Measurements from ENCODE around the gene ZNF277.
"Not testable (repeated sequence)": the region's sequence is repeated elsewhere in the genome, so short reads cannot be mapped to it uniquely, and the experiment has no call there.

Gene ZNF277

DNA sequence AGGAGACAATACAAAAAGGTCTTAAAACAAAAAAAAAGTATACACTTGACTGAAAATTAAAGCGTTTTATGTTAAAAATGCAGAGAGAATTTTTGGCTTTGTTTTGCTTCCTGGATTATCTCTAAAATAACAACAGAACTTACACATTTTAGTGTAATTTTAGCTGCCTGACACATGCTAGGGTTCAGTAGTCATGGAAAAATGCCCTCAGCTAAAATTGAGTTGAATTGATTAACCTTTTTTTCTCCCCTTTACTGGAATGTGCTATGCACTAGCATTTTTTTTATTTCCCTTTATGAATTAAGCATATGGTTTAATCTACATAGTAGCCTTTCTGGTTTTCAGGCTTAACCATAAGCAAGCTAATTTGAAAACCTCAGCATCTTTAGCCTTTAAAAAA is 89.9 kb downstream of the ZNF277 start:
- no peak for DNase-seq

DNA sequence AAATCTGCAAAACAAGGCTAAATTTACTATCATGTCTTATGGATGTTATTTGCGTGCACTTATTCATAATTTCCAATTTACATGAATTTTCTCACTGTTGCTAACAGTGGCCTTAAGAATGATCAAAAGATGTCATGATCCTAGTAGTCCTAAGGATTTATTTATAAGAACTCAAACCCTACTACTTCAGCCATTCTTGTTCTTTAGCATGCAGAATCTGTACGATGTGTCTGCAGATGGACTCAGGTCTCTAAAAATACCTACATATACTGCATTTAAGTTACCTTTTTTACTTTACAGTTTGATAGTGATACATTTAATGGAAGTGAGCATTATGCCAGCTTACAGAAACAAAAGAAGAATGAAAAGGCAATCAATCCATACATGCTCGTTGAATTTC is 91.2 kb downstream of the ZNF277 start:
- no peak for DNase-seq

DNA sequence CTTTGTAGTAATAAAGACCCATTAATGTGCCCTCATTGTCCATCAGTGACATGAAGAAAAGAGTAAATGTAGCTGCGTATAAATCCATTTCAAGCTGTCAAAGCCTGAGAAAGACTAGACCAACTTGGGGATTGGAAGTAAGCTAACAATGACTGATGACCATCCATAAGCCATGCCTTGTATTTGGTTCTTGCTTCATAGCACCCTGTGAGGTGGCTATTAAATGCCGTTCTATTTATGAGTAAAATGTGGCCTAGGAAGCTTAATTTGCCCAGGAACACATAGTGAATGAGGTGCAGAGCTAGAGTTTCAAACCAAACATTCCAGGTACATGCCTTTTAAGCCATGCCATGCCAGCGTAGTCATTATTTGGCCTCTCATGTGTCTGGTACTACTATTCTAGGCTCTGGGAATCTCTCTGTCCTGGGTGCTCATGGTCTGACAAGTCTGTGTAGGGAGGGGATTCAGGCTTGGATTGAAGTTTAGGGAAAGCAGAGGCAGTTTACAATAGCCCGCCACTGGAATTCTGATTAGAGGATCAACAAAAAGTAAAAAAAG is 92.1 kb downstream of the ZNF277 start:
- no peak for DNase-seq

DNA sequence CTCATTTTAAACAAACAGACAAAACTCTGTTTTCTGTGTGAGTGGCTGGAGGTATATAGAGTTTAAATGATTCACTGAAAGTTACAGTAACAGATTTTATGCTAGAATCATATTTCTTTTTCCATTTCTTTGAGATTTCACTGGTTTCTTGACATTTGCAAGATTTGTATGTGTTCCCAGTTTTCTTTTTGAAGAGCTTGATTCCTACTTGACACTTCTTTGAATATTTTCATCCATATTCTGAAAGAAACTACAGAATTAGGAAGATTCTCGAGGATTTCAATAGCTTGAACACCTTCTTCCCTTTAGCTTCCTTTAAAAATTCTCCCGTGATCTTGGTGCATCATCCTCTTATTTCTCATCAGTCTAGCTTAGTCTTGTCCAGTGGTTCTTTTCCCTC is 93.6 kb downstream of the ZNF277 start:
- DNase-seq, result no peak

DNA sequence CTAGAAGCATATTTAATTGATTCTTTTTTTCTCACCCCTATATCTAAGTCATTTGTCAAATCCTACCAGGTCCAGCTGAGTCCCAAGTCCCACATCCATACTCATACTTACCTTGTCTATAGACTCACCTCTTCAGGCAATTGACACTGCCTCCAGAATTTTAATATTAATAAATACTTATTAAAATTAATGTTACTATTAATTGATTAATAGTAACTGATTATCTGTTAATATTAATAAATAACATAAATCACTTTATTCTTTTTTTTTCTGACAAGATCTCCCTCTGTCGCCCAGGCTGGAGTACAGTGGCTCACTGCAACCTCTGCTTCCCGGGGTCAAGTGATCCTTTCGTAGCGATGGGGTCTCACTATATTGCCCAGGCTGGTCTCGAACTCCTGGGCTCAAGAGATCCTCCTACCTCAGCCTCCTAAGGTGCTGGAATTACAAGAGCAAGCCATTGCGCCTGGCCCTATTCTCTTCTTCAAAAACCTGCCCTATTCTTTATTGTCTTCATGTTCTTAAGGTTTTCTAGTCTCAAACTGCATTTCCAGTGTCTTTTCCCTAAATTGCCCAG is 94.4 kb downstream of the ZNF277 start:
- DNase-seq, result no peak

DNA sequence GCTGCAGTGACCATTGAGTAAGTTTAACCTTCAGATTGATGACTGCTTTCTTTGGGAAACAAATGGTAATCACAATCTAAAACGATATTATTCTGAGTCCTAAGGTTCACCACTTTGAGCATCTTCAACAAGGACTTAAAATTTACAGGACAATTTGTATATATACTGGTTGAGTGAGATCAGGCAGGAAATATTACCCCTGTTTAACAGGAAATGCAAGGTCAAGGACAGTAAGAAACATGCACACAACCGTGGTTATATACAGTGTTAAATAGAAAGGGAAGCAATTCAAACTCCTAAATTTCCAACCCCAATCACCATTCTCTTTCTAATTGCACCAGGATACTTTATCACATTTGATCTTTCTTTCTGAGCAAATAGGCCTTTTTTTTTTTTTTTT is 96.1 kb downstream of the ZNF277 start:
- no peak for DNase-seq

DNA sequence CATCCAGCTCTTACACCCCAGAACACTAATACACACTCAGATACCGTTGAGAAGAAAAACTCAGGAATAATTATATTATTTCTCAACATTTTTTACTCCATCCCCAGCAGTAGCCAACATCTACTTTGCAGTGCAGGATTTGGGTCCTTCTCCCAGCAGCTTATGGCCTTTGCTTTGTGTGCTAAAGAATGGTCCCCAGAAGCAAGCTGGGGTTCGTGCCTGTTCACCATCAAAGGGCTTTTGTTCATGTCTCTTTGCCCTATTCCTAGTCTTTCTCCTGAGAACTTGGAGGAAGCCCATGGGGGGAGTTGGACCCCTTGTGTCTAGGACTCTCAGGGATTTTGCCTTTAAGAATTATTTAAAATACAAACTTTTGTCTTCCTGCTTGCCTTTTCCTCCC is 100.4 kb downstream of the ZNF277 start:
- no peak for DNase-seq

DNA sequence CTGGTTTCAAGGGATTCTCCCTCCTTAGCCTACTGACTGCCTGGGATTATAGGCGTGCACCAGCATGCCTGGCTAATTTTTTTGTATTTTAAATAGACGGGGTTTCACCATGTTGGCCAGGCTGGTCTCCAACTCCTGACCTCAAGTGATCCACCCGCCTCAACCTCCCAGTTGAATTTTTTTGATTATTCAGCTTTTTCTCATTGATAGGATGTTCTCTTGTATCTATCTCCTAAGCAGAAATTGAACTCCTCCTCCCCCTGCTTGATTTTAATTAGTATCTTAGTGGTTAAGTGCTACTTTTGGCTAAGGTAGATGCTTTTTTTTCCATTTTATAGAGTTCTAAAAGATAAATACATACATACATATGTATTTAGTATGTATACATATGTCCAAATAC is 101.0 kb downstream of the ZNF277 start:
- DNase-seq, result no peak

DNA sequence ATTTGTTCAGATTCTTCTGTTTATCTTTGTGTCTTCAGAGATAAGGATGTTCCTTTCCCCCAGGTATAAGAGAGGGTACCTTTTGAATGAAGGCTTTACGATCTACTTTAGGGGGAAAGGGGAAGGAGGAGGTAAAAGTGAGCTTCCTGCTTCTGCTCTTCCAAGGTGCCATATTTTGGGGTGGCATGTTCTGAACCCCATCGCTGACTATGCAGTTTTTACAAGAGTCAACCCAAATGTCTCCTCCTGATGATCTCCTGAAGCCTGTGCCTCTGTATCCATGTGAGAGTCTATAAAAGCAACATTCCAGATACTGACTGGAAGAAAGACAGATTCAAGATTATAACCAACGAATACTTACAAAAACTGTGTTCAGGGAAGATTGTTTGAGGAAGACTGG is 102.5 kb downstream of the ZNF277 start:
- DNase-seq, result no peak

DNA sequence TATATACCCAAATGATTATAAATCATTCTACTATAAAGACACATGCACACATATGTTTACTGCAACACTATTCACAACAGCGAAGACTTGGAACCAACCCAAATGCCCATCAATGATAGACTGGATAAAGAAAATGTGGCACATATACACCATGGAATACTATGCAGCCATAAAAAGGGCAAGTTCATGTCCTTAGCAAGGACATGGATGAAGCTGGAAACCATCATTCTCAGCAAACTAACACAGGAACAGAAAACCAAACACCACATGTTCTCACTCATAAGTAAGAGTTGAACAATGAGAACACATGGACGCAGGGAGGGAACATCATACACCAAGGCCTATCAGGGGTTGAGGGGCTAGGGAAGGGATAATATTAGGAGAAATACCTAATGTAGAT is 110.3 kb downstream of the ZNF277 start:
- DNase-seq, result not testable (repeated sequence)

DNA sequence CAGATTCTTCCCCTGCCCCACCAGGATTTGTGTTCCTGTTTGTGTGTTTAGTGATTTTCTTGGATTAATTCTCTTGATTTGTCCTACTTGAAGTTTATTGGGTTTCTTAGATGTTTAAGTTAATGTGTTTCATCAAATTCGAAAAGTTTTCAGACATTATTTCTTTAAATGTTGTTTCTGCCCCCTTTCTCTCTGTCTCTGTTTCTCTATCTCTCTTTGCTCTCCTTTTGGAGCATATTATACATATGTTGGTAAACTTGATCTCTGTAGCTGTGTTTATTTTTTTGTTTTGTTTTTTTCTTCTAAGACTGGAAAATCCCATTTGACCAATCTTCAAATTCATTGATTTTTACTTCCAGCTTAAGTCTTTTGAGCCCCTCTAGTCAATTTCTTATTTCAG is 115.6 kb downstream of the ZNF277 start:
- no peak for DNase-seq

DNA sequence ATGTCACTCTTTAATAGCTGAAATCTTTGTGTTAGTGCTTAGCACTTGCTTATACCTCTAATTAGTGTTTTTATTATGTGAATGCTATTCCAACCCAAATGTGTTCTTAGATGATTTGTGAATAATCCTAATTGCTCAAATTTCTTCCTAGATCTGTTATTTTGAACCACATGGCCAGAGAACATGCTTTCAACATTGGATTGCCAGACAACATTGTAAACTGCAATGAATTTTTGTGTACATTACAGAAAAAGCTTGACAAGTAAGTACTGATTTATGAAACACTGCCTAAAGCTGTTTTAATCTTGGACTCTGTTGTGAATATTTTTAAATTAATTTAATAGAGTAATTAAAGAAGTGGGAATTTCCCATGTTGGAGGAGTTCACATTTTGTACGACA is 121.1 kb downstream of the ZNF277 start:
- DNase-seq, result no peak

DNA sequence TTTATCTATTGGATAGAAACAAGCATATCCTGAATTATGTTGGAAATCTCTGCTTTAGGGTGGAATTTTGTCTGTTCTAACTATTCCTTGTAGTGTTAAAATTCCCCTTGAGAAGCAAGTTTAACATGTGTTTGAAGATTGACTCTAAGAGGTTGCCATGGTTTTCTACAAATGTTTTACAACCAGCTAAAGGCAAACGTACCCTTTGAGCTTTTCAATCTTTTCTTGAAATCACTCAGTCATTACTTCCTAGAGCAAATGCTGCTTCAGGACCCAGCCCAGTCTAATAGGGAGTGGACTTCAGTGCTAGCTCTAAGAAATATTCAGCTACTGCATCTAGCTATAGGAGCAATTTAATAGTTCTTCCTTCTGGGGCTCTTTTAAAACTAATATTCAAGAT is 125.0 kb downstream of the ZNF277 start:
- DNase-seq, result no peak

DNA sequence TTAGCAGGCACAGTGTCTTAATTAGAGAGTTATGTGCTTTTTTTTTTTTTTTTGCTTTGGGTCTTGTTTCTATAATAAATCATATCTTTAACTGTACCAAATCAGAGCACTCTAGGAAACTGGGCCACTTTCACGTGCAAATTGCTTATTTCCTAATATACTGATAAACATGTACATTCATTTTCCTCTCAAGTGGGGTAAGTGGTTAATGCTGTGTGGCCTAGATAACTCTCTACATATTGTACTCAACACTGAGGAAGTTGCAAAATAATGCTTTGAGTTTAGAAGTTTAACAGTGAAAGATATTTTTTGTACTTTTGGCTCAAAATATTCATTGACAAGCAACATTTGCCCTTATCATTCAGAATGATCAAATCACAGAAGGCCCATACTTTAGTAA is 127.9 kb downstream of the ZNF277 start:
- DNase-seq, result no peak

DNA sequence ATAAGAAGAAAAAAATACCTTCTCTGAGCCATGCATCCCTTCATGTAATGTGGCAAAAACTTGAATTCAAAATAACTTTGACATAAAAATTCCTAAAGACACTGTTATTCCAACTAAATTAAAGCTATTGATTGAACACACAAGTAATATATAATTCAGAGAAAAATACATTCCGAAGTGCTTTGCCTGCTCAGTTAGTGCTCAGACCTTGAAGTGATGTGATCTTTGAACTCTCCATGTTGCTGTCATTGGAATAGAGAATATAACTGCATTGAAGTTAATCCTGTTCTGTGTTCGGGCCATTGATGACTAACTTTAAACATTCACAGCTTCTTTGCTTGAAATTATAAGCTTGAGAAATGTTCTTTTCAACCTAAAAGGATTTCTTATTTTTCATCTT is 129.8 kb downstream of the ZNF277 start:
- no peak for DNase-seq

DNA sequence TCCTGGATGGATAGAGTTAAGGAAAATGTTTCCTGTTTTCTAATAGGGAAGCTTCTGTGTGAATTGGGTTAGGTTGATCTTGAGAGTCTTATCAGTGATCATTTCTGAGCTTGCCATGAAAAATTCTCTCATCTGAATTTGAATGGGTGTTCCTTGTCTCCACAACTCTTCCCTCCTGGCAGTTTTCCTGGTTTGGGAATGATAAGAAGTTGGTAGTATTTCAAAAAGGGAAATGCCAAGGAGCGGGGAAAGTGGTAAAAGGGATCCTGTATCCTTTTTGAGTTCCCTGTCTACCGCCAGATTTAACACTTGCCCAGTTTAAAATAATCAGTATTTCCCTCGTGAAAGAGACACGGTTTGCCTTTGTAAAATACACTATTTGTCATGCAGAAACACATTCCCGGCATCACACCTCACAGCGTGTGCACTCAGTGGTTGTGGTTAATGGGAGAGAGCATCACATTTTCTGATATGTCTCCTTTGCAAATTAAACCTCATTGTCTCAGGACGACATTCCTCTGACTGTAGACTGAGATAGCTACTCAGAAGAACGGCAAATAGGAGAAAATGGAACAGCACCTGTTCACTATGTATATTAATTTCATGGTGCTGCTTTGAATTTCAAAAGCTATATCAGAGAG is 130.6 kb downstream of the ZNF277 start:
- DNase-seq, result no peak

DNA sequence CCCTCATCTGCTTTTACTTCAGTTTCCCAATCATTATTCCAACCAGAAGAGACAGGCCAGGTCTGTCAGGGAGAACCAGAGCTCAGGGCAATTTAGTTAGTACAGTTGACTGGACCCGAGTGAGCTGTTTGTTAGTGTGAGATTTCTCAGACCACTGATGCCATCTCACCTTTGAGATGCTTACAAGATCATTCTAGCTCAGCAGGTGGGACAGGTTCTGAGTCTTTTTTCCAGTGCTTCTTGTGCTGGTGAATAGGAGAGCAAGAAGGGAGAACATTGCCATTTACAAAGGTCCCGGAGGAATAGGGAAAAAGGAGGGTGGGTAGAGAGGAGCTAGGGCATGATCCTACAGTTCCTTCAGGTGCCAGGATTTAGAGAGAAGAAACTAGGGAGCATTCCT is 131.4 kb downstream of the ZNF277 start:
- no peak for DNase-seq

DNA sequence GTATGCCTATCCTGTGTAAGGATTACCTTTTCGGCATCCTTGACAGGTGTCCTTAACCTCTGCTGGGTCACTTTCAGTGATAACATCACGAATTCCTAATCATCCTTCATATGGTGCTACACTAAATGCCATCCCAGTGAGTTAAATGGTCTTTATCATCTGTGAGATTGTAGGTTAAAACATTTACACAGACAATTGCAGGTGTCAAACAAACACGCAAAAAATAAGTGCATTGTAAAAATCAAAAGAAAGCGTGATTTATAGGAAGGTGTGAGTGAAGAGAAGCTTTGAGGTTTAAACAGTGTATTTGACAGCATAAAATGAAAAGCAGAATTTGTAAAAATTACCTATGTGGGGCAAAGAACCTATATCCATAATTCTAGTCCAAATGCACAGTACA is 132.3 kb downstream of the ZNF277 start:
- no peak for DNase-seq

DNA sequence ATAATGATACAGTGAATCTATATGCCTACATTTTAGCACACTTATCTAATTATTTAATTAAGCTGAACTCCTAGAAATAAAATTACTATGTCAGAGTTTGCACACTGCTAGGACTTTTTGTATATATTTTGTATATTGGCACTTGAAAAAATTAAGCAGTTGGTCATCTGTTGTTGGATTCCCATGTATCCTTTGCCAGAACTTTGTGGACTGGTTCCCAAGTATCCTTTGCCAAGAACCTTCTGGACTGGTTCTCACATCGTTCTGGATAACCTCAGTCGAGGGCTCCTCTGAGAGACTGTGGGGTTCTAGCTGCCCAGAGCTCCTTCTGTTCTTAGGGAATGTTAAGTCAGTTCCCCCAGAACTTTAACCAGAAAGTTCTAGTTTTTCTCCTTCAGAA is 135.0 kb downstream of the ZNF277 start:
- DNase-seq, result no peak

DNA sequence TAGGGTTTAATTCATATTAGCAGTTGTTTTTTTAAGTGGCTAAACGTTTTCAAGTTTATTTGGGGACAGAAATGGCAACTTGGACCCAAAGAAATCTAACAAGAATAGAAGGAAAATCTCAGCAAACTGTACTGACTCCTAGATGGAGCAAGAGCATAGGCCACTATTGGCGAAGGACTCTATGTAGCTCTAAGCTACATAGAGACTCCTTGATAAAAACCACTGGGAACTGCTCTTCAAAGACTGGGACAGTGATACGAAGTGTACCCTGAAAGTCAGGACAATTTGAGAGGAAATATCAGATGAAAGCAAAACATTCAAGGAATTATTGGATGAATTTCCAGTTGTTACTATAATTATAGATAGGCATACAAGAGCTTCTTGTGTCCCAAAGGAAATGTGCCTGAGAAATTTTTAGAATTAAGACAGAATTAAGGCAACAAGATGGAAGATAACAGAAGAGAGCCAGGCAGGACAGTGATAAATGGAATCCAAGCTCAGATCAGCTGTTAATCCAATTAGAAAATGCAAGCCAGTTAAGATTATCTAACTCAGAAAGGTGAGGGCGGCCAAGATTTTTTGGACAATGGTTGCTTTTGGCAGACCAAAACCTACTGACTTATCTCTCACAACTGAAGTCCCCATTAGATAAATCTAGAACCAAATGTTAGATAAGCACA is 140.0 kb downstream of the ZNF277 start:
- no peak for DNase-seq

DNA sequence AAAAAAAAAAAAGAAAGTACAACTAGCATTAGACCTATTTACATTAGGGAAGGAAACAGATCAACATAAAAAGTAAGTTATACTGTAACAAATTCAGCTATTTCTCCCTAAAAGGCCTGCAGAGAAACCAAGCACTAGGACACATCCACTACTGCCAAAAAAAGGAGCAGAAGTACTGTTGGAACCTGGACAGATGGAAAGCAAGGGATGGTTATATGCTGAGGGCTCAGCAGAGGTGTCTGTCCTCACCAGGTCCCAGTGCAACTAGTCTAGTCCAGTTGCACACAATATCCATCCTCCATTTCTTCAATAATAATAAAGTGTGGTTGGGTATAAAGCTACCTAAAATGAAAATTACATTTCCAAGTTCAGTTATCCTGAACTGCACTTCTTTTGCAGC is 140.6 kb downstream of the ZNF277 start:
- no peak for DNase-seq

DNA sequence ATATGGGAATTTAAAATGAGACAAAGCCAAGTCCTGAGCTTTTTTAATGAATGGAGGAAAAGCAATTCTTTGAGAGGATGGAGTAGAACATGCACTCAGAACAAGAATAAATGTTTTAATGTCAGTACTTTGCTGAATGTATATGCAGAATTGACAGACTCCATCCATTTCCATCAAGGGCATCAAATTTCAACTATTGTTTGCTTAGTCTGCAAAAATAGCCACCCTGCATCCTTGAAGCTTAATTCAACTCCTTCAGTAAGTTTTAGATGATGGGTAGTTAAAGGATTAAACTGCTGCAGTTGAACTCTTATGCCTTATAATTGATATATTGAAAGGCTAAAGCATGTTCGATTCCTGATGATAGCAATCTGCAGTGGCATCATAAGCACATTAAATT is 144.1 kb downstream of the ZNF277 start:
- no peak for DNase-seq

DNA sequence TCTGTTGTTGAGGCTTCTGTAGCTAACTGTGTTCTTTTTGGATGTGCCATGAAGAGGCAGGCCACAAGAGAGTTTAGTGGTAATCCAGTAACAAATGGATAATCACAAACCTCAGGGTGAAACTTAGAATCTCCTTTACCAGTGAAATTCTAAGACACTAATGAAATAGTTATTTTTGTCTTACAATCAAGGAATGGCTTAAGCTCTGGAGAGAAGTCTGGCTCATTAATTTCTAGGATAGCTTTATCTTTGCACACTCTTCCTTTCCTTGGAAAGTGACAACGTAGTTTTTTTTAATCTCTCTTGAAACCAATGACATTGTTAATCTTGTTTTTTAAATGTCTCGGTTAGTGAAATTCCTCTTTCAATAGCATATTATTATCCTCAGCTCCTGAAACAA is 150.1 kb downstream of the ZNF277 start:
- no peak for DNase-seq

DNA sequence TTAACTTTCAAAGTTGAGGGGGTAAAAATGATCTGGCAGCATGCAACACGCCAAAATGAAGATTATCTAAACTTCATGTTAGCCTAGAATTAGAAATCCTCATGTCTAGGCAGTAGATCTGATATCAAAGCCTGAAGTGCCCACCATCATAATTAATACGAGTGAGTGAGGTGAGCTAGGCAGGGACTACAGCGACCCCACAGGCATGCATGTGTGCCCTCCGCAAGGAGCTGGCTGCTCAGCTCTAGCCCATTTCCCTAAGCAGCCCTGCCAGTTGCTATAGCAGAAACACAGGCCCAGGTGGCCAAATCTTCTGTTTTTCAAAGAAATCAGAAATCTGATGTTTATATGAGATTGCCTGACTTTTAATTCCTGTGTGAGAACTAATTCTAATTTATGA is 150.6 kb downstream of the ZNF277 start:
- DNase-seq, result no peak

DNA sequence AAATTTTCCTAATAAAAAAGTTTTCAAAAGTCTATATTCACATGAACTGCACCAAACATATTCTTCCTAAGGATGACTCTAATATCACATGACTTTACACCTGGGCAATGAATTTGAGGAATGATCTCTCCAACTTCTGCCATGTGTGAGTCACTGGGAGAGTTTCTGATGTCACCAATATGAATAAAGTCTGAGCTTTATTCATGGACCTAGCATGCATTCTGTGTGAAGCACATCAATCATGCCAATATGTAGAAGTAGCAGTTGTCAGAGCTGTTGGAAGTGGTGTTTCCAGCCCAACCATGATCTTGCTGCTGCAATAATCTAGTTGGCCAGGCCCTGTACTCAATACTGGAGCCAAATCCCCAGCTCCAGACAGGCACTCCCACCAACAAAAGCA is 152.0 kb downstream of the ZNF277 start:
- DNase-seq, result no peak

Data from NCI-H187 (cell line).